H9 (cell line): ENCODE data around the gene THSD4. TPM values are rescaled to one million over a fixed set of nuclear protein-coding genes. Genes with fewer than 3 reads are reported as not detected.

Source experiments
- DNase-seq: peaks from one replicate; pipeline ENCODE4 v3.0.0-alpha.2; 2017
- H2AFZ ChIP-seq: one replicate; pipeline ENCODE4 v1.6.1; 2013; ENCODE audit warnings: mild to moderate bottlenecking, low read length, control low read depth, moderate library complexity
- H2AK5ac ChIP-seq: 2 replicates; pipeline ENCODE4 v1.6.1; 2013; ENCODE audit warnings: low read length, control low read depth, mixed read lengths; ENCODE audit not compliant: insufficient read length
- H2BK120ac ChIP-seq: one replicate; pipeline ENCODE4 v1.6.1; 2013; ENCODE audit warnings: low read depth, mild to moderate bottlenecking, low read length, control low read depth, inconsistent platforms; ENCODE audit not compliant: poor library complexity, severe bottlenecking
- H2BK12ac ChIP-seq: 2 replicates; pipeline ENCODE4 v1.6.1; 2013; ENCODE audit warnings: low read length, control low read depth, mixed read lengths, low read depth; ENCODE audit not compliant: insufficient read length
- H2BK15ac ChIP-seq: 2 replicates; pipeline ENCODE4 v1.6.1; 2013; ENCODE audit warnings: low read depth, low read length, control low read depth
- H2BK20ac ChIP-seq: one replicate; pipeline ENCODE4 v1.6.1; 2013; ENCODE audit warnings: low read depth, mild to moderate bottlenecking, low read length, control low read depth, inconsistent platforms; ENCODE audit not compliant: poor library complexity, severe bottlenecking
- H2BK5ac ChIP-seq: 2 replicates; pipeline ENCODE4 v1.6.1; 2013; ENCODE audit warnings: low read length, control low read depth, mixed read lengths; ENCODE audit not compliant: insufficient read length
- H3K14ac ChIP-seq: 2 replicates; pipeline ENCODE4 v1.6.1; 2013; ENCODE audit warnings: low read length, control low read depth; ENCODE audit not compliant: insufficient read depth
- H3K18ac ChIP-seq: 2 replicates; pipeline ENCODE4 v1.6.1; 2013; ENCODE audit warnings: low read depth, mild to moderate bottlenecking, mixed read lengths, low read length, control low read depth; ENCODE audit not compliant: insufficient read length
- H3K23ac ChIP-seq: 2 replicates; pipeline ENCODE4 v1.6.1; 2013; ENCODE audit warnings: low read length, control low read depth, mixed read lengths, low read depth; ENCODE audit not compliant: insufficient read length
- H3K23me2 ChIP-seq: 2 replicates; pipeline ENCODE4 v1.6.1; 2013; ENCODE audit warnings: low read depth, mild to moderate bottlenecking, mixed read lengths, low read length, control low read depth; ENCODE audit not compliant: insufficient read length, poor library complexity, severe bottlenecking
- H3K27ac ChIP-seq: 2 replicates; pipeline ENCODE4 v1.5.1; 2013; ENCODE audit warnings: low read length, control low read depth, mixed read lengths, low read depth; ENCODE audit not compliant: insufficient read length
- H3K27me3 ChIP-seq: 2 replicates; pipeline ENCODE4 v1.6.1; 2013; ENCODE audit warnings: low read length, control low read depth, inconsistent platforms; ENCODE audit not compliant: insufficient read depth
- H3K4ac ChIP-seq: 2 replicates; pipeline ENCODE4 v1.6.1; 2013; ENCODE audit warnings: low read depth, mild to moderate bottlenecking, control low read depth, inconsistent platforms, low read length, moderate library complexity
- H3K4me1 ChIP-seq: 2 replicates; pipeline ENCODE4 v1.6.1; 2013; ENCODE audit warnings: low read length, control low read depth, inconsistent platforms; ENCODE audit not compliant: insufficient read depth
- H3K4me2 ChIP-seq: 2 replicates; pipeline ENCODE4 v1.6.1; 2013; ENCODE audit warnings: low read length, control low read depth, mixed read lengths; ENCODE audit not compliant: insufficient read length, insufficient read depth
- H3K56ac ChIP-seq: 2 replicates; pipeline ENCODE4 v1.6.1; 2013; ENCODE audit warnings: low read depth, mild to moderate bottlenecking, mixed read lengths, low read length, control low read depth; ENCODE audit not compliant: insufficient read length
- H3K79me1 ChIP-seq: 2 replicates; pipeline ENCODE4 v1.6.1; 2013; ENCODE audit warnings: low read depth, mild to moderate bottlenecking, moderate library complexity, low read length, control low read depth, inconsistent platforms; ENCODE audit not compliant: insufficient read depth, poor library complexity, severe bottlenecking
- H3K79me2 ChIP-seq: 2 replicates; pipeline ENCODE4 v1.6.1; 2013; ENCODE audit warnings: low read length, control low read depth, inconsistent platforms; ENCODE audit not compliant: insufficient read depth
- H3K9ac ChIP-seq: 2 replicates; pipeline ENCODE4 v1.6.1; 2013; ENCODE audit warnings: low read length, control low read depth, mixed read lengths; ENCODE audit not compliant: insufficient read length; ENCODE audit errors: extremely low read depth
- H3K9me3 ChIP-seq: one replicate; pipeline ENCODE4 v1.6.1; 2013; ENCODE audit warnings: low read depth, low read length, inconsistent platforms; ENCODE audit not compliant: control insufficient read depth
- H3T11ph ChIP-seq: one replicate; pipeline ENCODE4 v1.6.1; 2013; ENCODE audit warnings: mild to moderate bottlenecking, low read length, control low read depth, inconsistent platforms
- H4K20me1 ChIP-seq: one replicate; pipeline ENCODE4 v1.6.1; 2013; ENCODE audit not compliant: control insufficient read depth, insufficient read length, insufficient read depth
- H4K5ac ChIP-seq: 2 replicates; pipeline ENCODE4 v1.6.1; 2013; ENCODE audit warnings: low read depth, mild to moderate bottlenecking, mixed read lengths, low read length, control low read depth; ENCODE audit not compliant: insufficient read length
- H4K8ac ChIP-seq: replicated peaks from 2 replicates; pipeline ENCODE4 v1.6.1; 2013; ENCODE audit warnings: low read length, control low read depth, mixed read lengths, low read depth; ENCODE audit not compliant: insufficient read length
- H4K91ac ChIP-seq: 2 replicates; pipeline ENCODE4 v1.6.1; 2013; ENCODE audit warnings: low read depth, mild to moderate bottlenecking, moderate library complexity, mixed read lengths, low read length, control low read depth; ENCODE audit not compliant: insufficient read length
- H3K27ac Mint-ChIP-seq, 3 experiments: 2 replicates in 2 of 3; 3 replicates in 1 of 3; pipeline ENCODE4 v1.8.0; 2020 to 2021; ENCODE audit warnings: mixed read lengths in 3 of 3, mild to moderate bottlenecking in 1 of 3, moderate library complexity in 1 of 3
- H3K27me3 Mint-ChIP-seq: 2 replicates; pipeline ENCODE4 v1.8.0; 2021; ENCODE audit warnings: low read depth, mild to moderate bottlenecking, moderate library complexity, mixed read lengths
- H3K36me3 Mint-ChIP-seq, 3 experiments: 2 replicates in 2 of 3; 3 replicates in 1 of 3; pipeline ENCODE4 v1.8.0; 2020 to 2021; ENCODE audit warnings: low read depth in 3 of 3, mixed read lengths in 3 of 3; ENCODE audit not compliant: insufficient read depth in 1 of 3
- H3K4me1 Mint-ChIP-seq, 2 experiments: 2 replicates each; pipeline ENCODE4 v1.8.0; 2020; ENCODE audit warnings: mixed read lengths in 2 of 2
- H3K4me3 Mint-ChIP-seq, 2 experiments: 2 replicates in 1 of 2; 3 replicates in 1 of 2; pipeline ENCODE4 v1.8.0; 2020 to 2021; ENCODE audit warnings: mild to moderate bottlenecking in 2 of 2, mixed read lengths in 2 of 2, moderate library complexity in 1 of 2
- H3K9me3 Mint-ChIP-seq, 2 experiments: 2 replicates in 1 of 2; 3 replicates in 1 of 2; pipeline ENCODE4 v1.8.0; 2020; ENCODE audit warnings: mild to moderate bottlenecking in 2 of 2, mixed read lengths in 2 of 2, moderate library complexity in 1 of 2
- CTCF ChIP-seq: fragments of 200-600 bp; sonication (generic); conservative IDR thresholded peaks from 3 replicates; pipeline ENCODE4 v1.8.0; 2021; ENCODE audit warnings: antibody characterized with exemption, mild to moderate bottlenecking
- WGBS: extraction: QIAGEN DNeasy Blood & Tissue Kit; methylation state at CpG from one replicate; pipeline ENCODE4 v1.1.7; 2013; ENCODE audit warnings: missing lambda C conversion rate, low lambda C conversion rate, mixed read lengths; ENCODE audit not compliant: insufficient read length; ENCODE audit errors: extremely low coverage; 5-methylcytosine and 5-hydroxymethylcytosine counted together
- total RNA-seq: library from RNA; stranded (reverse); gene quantifications from 2 replicates; pipeline ENCODE4 v1.2.1, GENCODE V29; 2021

Gene THSD4
- total RNA-seq, 1 experiment from 2014 or later, result 5.5 TPM

- Histone ChIP-seq H2BK15ac (no peak overlapping the region), H3K9ac (no peak overlapping the region), H4K5ac (peak overlapping the region; percentile 72), H4K91ac (no peak overlapping the region), H4K20me1 (no peaks in the 10 kb centered on the region), H3K14ac (no peak overlapping the region), H3K9me3 (no peaks in the 10 kb centered on the region), H3K18ac (peak overlapping the region; percentile 1), H3K27me3 (no peaks in the 10 kb centered on the region), H3K4me2 (no peak overlapping the region), H2BK120ac (no peak overlapping the region), H2BK12ac (no peak overlapping the region), H4K8ac (no peak overlapping the region), H3K79me1 (no peaks in the 10 kb centered on the region), H3K79me2 (no peaks in the 10 kb centered on the region), H3K27ac (no peak overlapping the region), H2AFZ (no peak overlapping the region), H3K23ac (no peak overlapping the region), H2AK5ac (peak overlapping the region; percentile 90), H3T11ph (no peak overlapping the region), H2BK20ac (no peak overlapping the region), H2BK5ac (no peak overlapping the region), H3K4me1 (peaks cover 12% of the 10 kb centered on the region; the same call in 1 of the 2 replicates), H3K56ac (no peak overlapping the region), H3K4ac (no peak overlapping the region), H3K23me2 (no peaks in the 10 kb centered on the region)
- DNase-seq, result no peak
- Mint-ChIP-seq H3K27me3 (no peaks in the 10 kb centered on the region), H3K27ac (peak overlapping the region in 2 of 3 experiments; percentile 0 to 9; a peak in 3 of 7 replicates), H3K36me3 (no peaks in the 10 kb centered on the region), H3K4me3 (no peak overlapping the region), H3K9me3 (no peaks in the 10 kb centered on the region), H3K4me1 (peaks cover 41 to 42% of the 10 kb centered on the region in 2 experiments)
- TF ChIP-seq CTCF, result no peak
- no CpG with 5 or more reads among the region's 3 CpGs for WGBS
Measured at GRCh38 chr15:71336671-71337070, 221.4 kb downstream of the THSD4 start.
